HepG2 (cell line): Measurements from ENCODE around the gene SGPP2. TPM values are rescaled to one million over a fixed set of nuclear protein-coding genes. Genes with fewer than 3 reads are reported as not detected.

Experiments
- ATAC-seq: fragments of 200-7000 bp; cut with Tn5 transposase; 3 replicates; pipeline ENCODE4 v1.9.1; 2020; ENCODE audit warnings: mild to moderate bottlenecking, moderate library complexity
- BruUV-seq: library from RNA; stranded (reverse); fragments of 400-500 nt; replicated peaks from 2 replicates; lab custom pipeline; 2021; lab: Mats Ljungman, UMichigan
- CTCF ChIA-PET: fragments of 300-600 bp; formaldehyde crosslinking; extraction: SDS; loops from one replicate; lab custom pipeline; 2021; ENCODE audit warnings: low total read pairs, inconsistent platforms, low intra/inter-chr PET ratio; lab: Yijun Ruan, JAX
- POLR2A ChIA-PET: fragments of 350-600 bp; sonication (Branson Sonifier 250); formaldehyde crosslinking; loops from one replicate; lab custom pipeline; 2020; ENCODE audit warnings: antibody characterized with exemption, inconsistent platforms; lab: Yijun Ruan, JAX
- DNase-seq: peaks from one replicate; pipeline ENCODE4 v3.0.0-alpha.2; 2015; ENCODE audit warnings: low spot score
- FAIRE-seq: peaks from 3 replicates; lab custom pipeline; 2011; peaks lifted over from hg19 to GRCh38; lab: Jason Lieb, UNC
- H2AFZ ChIP-seq: one replicate; pipeline ENCODE4 v1.6.1; 2011; ENCODE audit warnings: low read length, inconsistent platforms
- H3K27ac ChIP-seq: fragments of 300-600 bp; 3 replicates; pipeline ENCODE4 v1.8.0; 2011; ENCODE audit warnings: mixed run types, mild to moderate bottlenecking, mixed read lengths, low read length, inconsistent platforms; ENCODE audit not compliant: insufficient read depth; ENCODE audit errors: extremely low read length
- H3K27me3 ChIP-seq, 2 experiments: fragments of 200-600 bp in 1 of 2; 2 replicates in 1 of 2; 3 replicates in 1 of 2; pipeline versions ENCODE4 v1.6.0 to v1.8.0; 2011; ENCODE audit warnings: low read length in 2 of 2, mild to moderate bottlenecking in 2 of 2, moderate library complexity in 2 of 2, inconsistent platforms in 1 of 2; ENCODE audit not compliant: insufficient read depth in 2 of 2, control insufficient read depth in 1 of 2
- H3K36me3 ChIP-seq, 2 experiments: fragments of 200-600 bp in 1 of 2; replicated peaks in 1 of 2; 2 replicates in 1 of 2; 3 replicates in 1 of 2; pipeline versions ENCODE4 v1.5.1 to v1.8.0; 2011; ENCODE audit warnings: low read length in 2 of 2, inconsistent platforms in 1 of 2; ENCODE audit not compliant: insufficient read depth in 2 of 2, control insufficient read depth in 1 of 2
- H3K4me1 ChIP-seq: 2 replicates; pipeline ENCODE4 v1.5.1; 2012; ENCODE audit warnings: low read length, inconsistent platforms; ENCODE audit not compliant: insufficient read depth
- H3K4me2 ChIP-seq: 2 replicates; pipeline ENCODE4 v1.6.0; 2011; ENCODE audit warnings: low read depth, low read length, inconsistent platforms
- H3K4me3 ChIP-seq, 3 experiments: fragments of 200-600 bp in 1 of 3; sonication (generic), shearing (Covaris generic) in 1 of 3; replicated peaks in 1 of 3; 2 replicates each; pipeline ENCODE4 v1.5.1; 2011 to 2016; ENCODE audit warnings: low read length in 3 of 3, inconsistent platforms in 2 of 3, low read depth in 2 of 3, mild to moderate bottlenecking in 2 of 3, control low read depth in 1 of 3, mixed read lengths in 1 of 3; ENCODE audit not compliant: insufficient read depth in 1 of 3
- H3K79me2 ChIP-seq: one replicate; pipeline ENCODE4 v1.6.1; 2011; ENCODE audit warnings: low read length, inconsistent platforms; ENCODE audit not compliant: insufficient read depth
- H3K9ac ChIP-seq: 2 replicates; pipeline ENCODE4 v1.6.0; 2011; ENCODE audit warnings: mild to moderate bottlenecking, low read depth, low read length, inconsistent platforms; ENCODE audit not compliant: insufficient read depth
- H3K9me3 ChIP-seq: 2 replicates; pipeline ENCODE4 v1.5.1; 2012; ENCODE audit warnings: mild to moderate bottlenecking, low read length
- H4K20me1 ChIP-seq: 2 replicates; pipeline ENCODE4 v1.6.0; 2011; ENCODE audit warnings: inconsistent platforms, mild to moderate bottlenecking, low read length, moderate library complexity; ENCODE audit not compliant: insufficient read depth
- BHLHE40 ChIP-seq: IDR thresholded peaks from 2 replicates; pipeline ENCODE4 v1.6.1; 2011; ENCODE audit warnings: low read length, improper control_type of control experiment
- HDAC6 ChIP-seq: fragments of 200-600 bp; sonication (generic); IDR thresholded peaks from 2 replicates; pipeline ENCODE4 v1.7.0; 2017; ENCODE audit warnings: mild to moderate bottlenecking, antibody characterized with exemption, low read length, low read depth
- HOXA5 ChIP-seq: sonication (generic); formaldehyde crosslinking; IDR thresholded peaks from 2 replicates; pipeline ENCODE4 v1.4.0; 2020; ENCODE audit warnings: missing genetic modification reagents
- JDP2 ChIP-seq: sonication (generic); formaldehyde crosslinking; IDR thresholded peaks from 2 replicates; pipeline ENCODE4 v1.8.1; 2022; ENCODE audit warnings: missing genetic modification reagents, borderline replicate concordance
- MAFF ChIP-seq: IDR thresholded peaks from 2 replicates; pipeline ENCODE4 v1.6.1; 2011; ENCODE audit warnings: low read depth, low read length, improper control_type of control experiment
- MAFK ChIP-seq, 2 experiments: IDR thresholded peaks in 1 of 2; conservative IDR thresholded peaks in 1 of 2; 2 replicates each; pipeline ENCODE4 v1.6.1; 2011; ENCODE audit warnings: improper control_type of control experiment in 2 of 2, low read length in 2 of 2
- MTA3 ChIP-seq: sonication (generic); formaldehyde crosslinking; IDR thresholded peaks from 2 replicates; pipeline ENCODE4 v1.4.0; 2020; ENCODE audit warnings: missing genetic modification reagents
- PHB2 ChIP-seq: fragments of 450-650 bp; IDR thresholded peaks from 2 replicates; pipeline ENCODE4 v1.6.1; 2018; ENCODE audit not compliant: partially characterized antibody
- STAT6 ChIP-seq: sonication (generic); formaldehyde crosslinking; IDR thresholded peaks from 2 replicates; pipeline ENCODE4 v1.4.0; 2020; ENCODE audit warnings: missing genetic modification reagents, mild to moderate bottlenecking, borderline replicate concordance
- SYNCRIP ChIP-seq: fragments of 200-400 bp; formaldehyde crosslinking; IDR thresholded peaks from 2 replicates; pipeline ENCODE4 v1.6.1; 2018; ENCODE audit warnings: mild to moderate bottlenecking, low read depth, low read length; ENCODE audit not compliant: insufficient read depth
- XRCC5 ChIP-seq: fragments of 200-400 bp; formaldehyde crosslinking; optimal IDR thresholded peaks from 2 replicates; pipeline ENCODE3; 2017; ENCODE audit warnings: mild to moderate bottlenecking, low read length
- ZBTB7B ChIP-seq: sonication (generic); formaldehyde crosslinking; IDR thresholded peaks from 2 replicates; pipeline ENCODE4 v1.4.0; 2020; ENCODE audit warnings: missing genetic modification reagents
- ZMYM4 ChIP-seq: sonication (generic); formaldehyde crosslinking; IDR thresholded peaks from 2 replicates; pipeline ENCODE4 v1.8.1; 2023; ENCODE audit warnings: mild to moderate bottlenecking, missing genetic modification reagents
- ZNF121 ChIP-seq: sonication (generic); formaldehyde crosslinking; IDR thresholded peaks from 2 replicates; pipeline ENCODE4 v1.5.0; 2020; ENCODE audit warnings: mild to moderate bottlenecking, missing genetic modification reagents
- ZNF282 ChIP-seq: fragments of 450-650 bp; IDR thresholded peaks from 2 replicates; pipeline ENCODE4 v1.6.1; 2018; ENCODE audit not compliant: partially characterized antibody
- ZNF34 ChIP-seq: sonication (generic); formaldehyde crosslinking; IDR thresholded peaks from 2 replicates; pipeline ENCODE4 v1.4.0; 2020; ENCODE audit warnings: mild to moderate bottlenecking, missing genetic modification reagents, borderline replicate concordance
- ZNF430 ChIP-seq: sonication (generic); formaldehyde crosslinking; IDR thresholded peaks from 2 replicates; pipeline ENCODE4 v1.9.0; 2021; ENCODE audit warnings: mild to moderate bottlenecking, missing genetic modification reagents
- ZNF670 ChIP-seq: sonication (generic); formaldehyde crosslinking; IDR thresholded peaks from 2 replicates; pipeline ENCODE4 v1.8.0; 2022; ENCODE audit warnings: mild to moderate bottlenecking, missing genetic modification reagents, borderline replicate concordance
- ZNF747 ChIP-seq: sonication (generic); formaldehyde crosslinking; IDR thresholded peaks from 2 replicates; pipeline ENCODE4 v1.8.1; 2023; ENCODE audit warnings: missing genetic modification reagents, mild to moderate bottlenecking, borderline replicate concordance
- ZNF75D ChIP-seq: sonication (generic); formaldehyde crosslinking; IDR thresholded peaks from 2 replicates; pipeline ENCODE4 v1.8.1; 2023; ENCODE audit warnings: missing genetic modification reagents, mild to moderate bottlenecking, borderline replicate concordance
- WGBS: methylation state at CpG from one replicate; pipeline ENCODE4 v1.1.6; 2017; ENCODE audit warnings: low lambda C conversion rate; 5-methylcytosine and 5-hydroxymethylcytosine counted together
- in situ Hi-C: cut with HindIII; loops from 2 replicates; pipeline ENCODE4 v1.10.0; 2017; ENCODE audit warnings: low pct_unique_long_range_greater_than_20kb; ENCODE audit not compliant: extremely low pct_ligation_motif_present
- intact Hi-C: fragments of 100-400 bp; cut with micrococcal nuclease; formaldehyde crosslinking; loops from one replicate; pipeline ENCODE4 v1.10.0; 2022; ENCODE audit not compliant: unreplicated experiment
- polyA plus RNA-seq, 8 experiments: library from polyadenylated mRNA; depleted of rRNA in 3 of 8; stranded (reverse) in 7 of 8; unstranded in 1 of 8; fragments of >200 nt; fragmentation: Illumina TruSeq in 4 of 8; extraction: Trizol in 4 of 8; gene quantifications; 2 replicates each; pipeline versions ENCODE4 v1.2.1 to v1.2.3, GENCODE V29; 2011 to 2016; ENCODE audit warnings: low read depth in 4 of 8, missing spikeins in 1 of 8, mixed read lengths in 1 of 8; ENCODE audit not compliant: insufficient read depth in 1 of 8
- total RNA-seq, 5 experiments: library from RNA; depleted of rRNA; stranded (reverse); fragments of >200 nt; fragmentation: Illumina TruSeq; extraction: Trizol; gene quantifications; 2 replicates each; pipeline ENCODE4 v1.2.3, GENCODE V29; 2016; ENCODE audit warnings: low read depth in 1 of 5

The SGPP2 gene
- total and polyA plus RNA-seq, 2 of the 13 experiments (the other 11 are each of a cell fraction or from before 2014, with no cell fraction given): not detected

DNA sequence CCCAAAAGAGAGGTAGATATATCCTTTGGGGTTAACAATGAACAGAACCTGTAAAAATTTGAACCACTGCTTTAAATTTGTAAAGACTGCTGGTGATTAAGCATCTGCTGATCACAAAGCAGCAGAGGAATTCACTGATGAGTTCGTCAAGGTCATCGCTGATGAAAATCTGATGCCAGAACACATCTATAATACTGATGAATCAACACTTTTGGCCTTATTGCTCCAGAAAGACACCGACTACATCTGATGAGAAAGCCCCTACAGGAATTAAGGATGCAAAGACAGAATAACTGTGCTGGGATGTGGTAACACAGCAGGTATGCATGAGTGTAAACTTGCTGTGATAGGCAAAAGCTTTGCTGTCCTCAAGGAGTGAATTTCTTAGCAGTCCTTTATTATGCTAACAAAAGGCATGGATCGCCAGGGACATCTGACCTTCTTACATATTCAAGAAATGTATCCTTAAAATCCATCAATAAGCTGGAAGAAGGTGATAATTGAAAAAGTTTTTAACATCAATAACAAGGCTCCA, 30.5 kb upstream of the SGPP2 start:
- intact Hi-C loops: no loop called here
- no peak overlapping the region for H3K27ac ChIP-seq
- FAIRE-seq (no peak), DNase-seq (no peak), ATAC-seq (no peak)
- no peaks in the 10 kb centered on the region for H3K79me2 ChIP-seq
- no peak overlapping the region for H3K9ac ChIP-seq
- CTCF ChIA-PET: no interaction called here
- H3K4me1 ChIP-seq: no peaks in the 10 kb centered on the region
- H3K36me3 ChIP-seq: no peaks in the 10 kb centered on the region
- no peak overlapping the region for H3K4me3 ChIP-seq
- BruUV-seq: no TSS peak
- POLR2A ChIA-PET: no interaction called here
- peak; percentile 51 for TF ChIP-seq MAFF
- TF ChIP-seq ZNF282: no peak
- TF ChIP-seq HDAC6: no peak
- TF ChIP-seq HOXA5 (CRISPR knock-in tag): no peak
- TF ChIP-seq ZBTB7B (CRISPR knock-in tag): no peak
- no peak for TF ChIP-seq ZNF121 (CRISPR knock-in tag)
- TF ChIP-seq JDP2 (CRISPR knock-in tag): no peak
- TF ChIP-seq XRCC5: no peak
- peak; percentile 73 to 74 for TF ChIP-seq MAFK (conservative IDR thresholded peaks at IDR 0.05 in 1 of 2, IDR thresholded peaks at IDR 0.05 in 1 of 2; ENCODE audit: low read length in 2 of 2)
- H3K27me3 ChIP-seq: no peaks in the 10 kb centered on the region
- in situ Hi-C loops: no loop called here
- 25% methylated on average over 4 of the region's 4 CpGs for WGBS
- no peak overlapping the region for H2AFZ ChIP-seq
- no peak overlapping the region for H3K4me2 ChIP-seq
- no peaks in the 10 kb centered on the region for H4K20me1 ChIP-seq
- no peaks in the 10 kb centered on the region for H3K9me3 ChIP-seq

DNA sequence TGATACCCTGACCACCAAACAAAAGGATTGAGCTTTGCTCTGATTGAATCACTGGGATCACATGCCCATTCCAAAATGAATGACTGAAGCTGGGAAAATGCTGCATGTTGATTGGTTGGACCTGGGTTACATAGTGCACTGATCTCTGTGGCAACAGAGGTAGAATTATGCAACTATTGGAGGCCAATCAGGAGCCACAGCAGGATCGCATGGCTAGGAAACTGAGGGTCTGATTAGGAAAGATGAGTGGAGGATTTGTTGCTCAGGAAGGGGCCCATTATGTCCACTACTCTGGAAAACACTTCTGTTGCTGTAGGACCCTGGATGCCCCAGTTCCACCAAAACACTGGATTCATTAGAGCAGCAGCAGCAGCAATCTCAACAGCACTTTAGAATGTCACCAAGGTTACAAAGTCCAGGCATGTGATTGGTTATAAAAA, 25.9 kb upstream of the SGPP2 start:
- no TSS peak for BruUV-seq
- WGBS: 8% methylated on average over 1 of the region's 1 CpG
- CTCF ChIA-PET: no interaction called here
- ATAC-seq (no peak), FAIRE-seq (no peak), DNase-seq (no peak)
- Histone ChIP-seq H3K4me3 (no peak overlapping the region), H3K9me3 (no peaks in the 10 kb centered on the region), H3K4me1 (no peaks in the 10 kb centered on the region), H3K27ac (no peak overlapping the region), H3K27me3 (no peaks in the 10 kb centered on the region), H3K79me2 (no peaks in the 10 kb centered on the region), H3K9ac (no peak overlapping the region), H2AFZ (no peak overlapping the region), H3K36me3 (no peaks in the 10 kb centered on the region), H4K20me1 (no peaks in the 10 kb centered on the region), H3K4me2 (no peak overlapping the region)
- intact Hi-C loops (no loop called here), in situ Hi-C loops (no loop called here)
- POLR2A ChIA-PET: no interaction called here
- no peak for TF ChIP-seq BHLHE40
- TF ChIP-seq PHB2: no peak
- no peak for TF ChIP-seq ZNF75D (CRISPR knock-in tag)
- no peak for TF ChIP-seq ZMYM4
- TF ChIP-seq SYNCRIP: no peak
- no peak for TF ChIP-seq ZNF670 (CRISPR knock-in tag)
- TF ChIP-seq MTA3 (CRISPR knock-in tag): no peak
- TF ChIP-seq ZNF34 (CRISPR knock-in tag): no peak
- TF ChIP-seq ZNF747: no peak
- TF ChIP-seq STAT6 (CRISPR knock-in tag): no peak
- no peak for TF ChIP-seq ZNF430
